Right atrium auricular region (tissue), 2 donors: ENCODE measurements around the gene CCNA2. TPM values are rescaled to one million over a fixed set of nuclear protein-coding genes. Genes with fewer than 3 reads are reported as not detected.

Experiments used
- DNase-seq: peaks from one replicate; pipeline ENCODE4 v3.0.0-alpha.2; 2019; ENCODE audit warnings: low spot score
- H3K27ac ChIP-seq, 2 donors: fragments of 200-600 bp; sonication (generic); 1 replicate in 1 of 2; 2 replicates in 1 of 2; pipeline ENCODE4 v1.5.1; 2016 to 2019
- H3K27me3 ChIP-seq, 2 donors: fragments of 200-600 bp; sonication (generic); one replicate each; pipeline versions ENCODE4 v1.5.1 to v1.6.0; 2017 to 2019
- H3K36me3 ChIP-seq: fragments of 200-600 bp; sonication (generic); one replicate; pipeline ENCODE4 v1.5.1; 2016
- H3K4me1 ChIP-seq, 2 donors: fragments of 200-600 bp; sonication (generic); one replicate each; pipeline versions ENCODE4 v1.5.1 to v1.6.0; 2017 to 2019
- H3K4me3 ChIP-seq, 2 donors: fragments of 200-600 bp; sonication (generic); 1 replicate in 1 of 2; 2 replicates in 1 of 2; pipeline ENCODE4 v1.5.1; 2017 to 2019; ENCODE audit warnings: mild to moderate bottlenecking in 1 of 2, moderate library complexity in 1 of 2
- H3K9me3 ChIP-seq, 2 donors: fragments of 200-600 bp; sonication (generic); one replicate each; pipeline ENCODE4 v1.5.1; 2019
- total RNA-seq, 2 donors: library from RNA; depleted of rRNA; stranded (reverse); fragments of >200 nt; gene quantifications; one replicate each; pipeline ENCODE4 v1.1.0, GENCODE V29; 2016
- TF ChIP-seq, protein P1 (sequence below), 2 donors: fragments of 200-600 bp; sonication (generic); IDR thresholded peaks; one replicate each; pipeline ENCODE4 v1.5.1; 2019; ENCODE audit warnings: antibody characterized with exemption in 2 of 2

Gene CCNA2
- total RNA-seq, 2 donors from 2014 or later, result 0.51 to 1.3 TPM

- Histone ChIP-seq H3K4me1 (peaks cover 0 to 10% of the 10 kb centered on the region in 2 donors), H3K9me3 (no peaks in the 10 kb centered on the region), H3K27ac (no peak overlapping the region), H3K4me3 (no peak overlapping the region), H3K36me3 (no peaks in the 10 kb centered on the region), H3K27me3 (no peaks in the 10 kb centered on the region)
- TF ChIP-seq, protein P1, sequence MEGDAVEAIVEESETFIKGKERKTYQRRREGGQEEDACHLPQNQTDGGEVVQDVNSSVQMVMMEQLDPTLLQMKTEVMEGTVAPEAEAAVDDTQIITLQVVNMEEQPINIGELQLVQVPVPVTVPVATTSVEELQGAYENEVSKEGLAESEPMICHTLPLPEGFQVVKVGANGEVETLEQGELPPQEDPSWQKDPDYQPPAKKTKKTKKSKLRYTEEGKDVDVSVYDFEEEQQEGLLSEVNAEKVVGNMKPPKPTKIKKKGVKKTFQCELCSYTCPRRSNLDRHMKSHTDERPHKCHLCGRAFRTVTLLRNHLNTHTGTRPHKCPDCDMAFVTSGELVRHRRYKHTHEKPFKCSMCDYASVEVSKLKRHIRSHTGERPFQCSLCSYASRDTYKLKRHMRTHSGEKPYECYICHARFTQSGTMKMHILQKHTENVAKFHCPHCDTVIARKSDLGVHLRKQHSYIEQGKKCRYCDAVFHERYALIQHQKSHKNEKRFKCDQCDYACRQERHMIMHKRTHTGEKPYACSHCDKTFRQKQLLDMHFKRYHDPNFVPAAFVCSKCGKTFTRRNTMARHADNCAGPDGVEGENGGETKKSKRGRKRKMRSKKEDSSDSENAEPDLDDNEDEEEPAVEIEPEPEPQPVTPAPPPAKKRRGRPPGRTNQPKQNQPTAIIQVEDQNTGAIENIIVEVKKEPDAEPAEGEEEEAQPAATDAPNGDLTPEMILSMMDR (IDR thresholded peaks at IDR 0.05), result no peak
- DNase-seq, result no peak
These were observed 38.7 kb downstream of the CCNA2 start for GRCh38 chr4:121784975-121785374.

- no peak overlapping the region for H3K27ac ChIP-seq
These were observed 39.3 kb downstream of the CCNA2 start for GRCh38 chr4:121784401-121784800.

GRCh38 chr4:121783210-121783609 is 40.5 kb downstream of the CCNA2 start:
- no peaks in the 10 kb centered on the region for H3K27me3 ChIP-seq
- H3K27ac ChIP-seq, result no peak overlapping the region
- TF ChIP-seq, protein P1 (IDR thresholded peaks at IDR 0.05), result no peak
- no peaks in the 10 kb centered on the region for H3K9me3 ChIP-seq
- DNase-seq, result no peak
- H3K4me1 ChIP-seq, result peaks cover 0 to 10% of the 10 kb centered on the region in 2 donors
- H3K4me3 ChIP-seq, result no peak overlapping the region
- H3K36me3 ChIP-seq, result no peaks in the 10 kb centered on the region

More at GRCh38 chr4:121784401-121784800, 39.3 kb downstream of the CCNA2 start:
- H3K4me1 ChIP-seq, result peaks cover 0 to 10% of the 10 kb centered on the region in 2 donors
- H3K27me3 ChIP-seq, result no peaks in the 10 kb centered on the region
- no peak overlapping the region for H3K4me3 ChIP-seq
- TF ChIP-seq, protein P1 (IDR thresholded peaks at IDR 0.05), result no peak
- H3K9me3 ChIP-seq, result no peaks in the 10 kb centered on the region
- H3K36me3 ChIP-seq, result no peaks in the 10 kb centered on the region
- DNase-seq, result no peak

GRCh38 chr4:121778991-121779628 is 44.6 kb downstream of the CCNA2 start:
- Histone ChIP-seq H3K4me1 (no peaks in the 10 kb centered on the region), H3K4me3 (no peak overlapping the region), H3K27ac (no peak overlapping the region), H3K36me3 (no peaks in the 10 kb centered on the region), H3K9me3 (no peaks in the 10 kb centered on the region), H3K27me3 (no peaks in the 10 kb centered on the region)
- TF ChIP-seq, protein P1 (IDR thresholded peaks at IDR 0.05), result no peak
- no peak for DNase-seq

DNA sequence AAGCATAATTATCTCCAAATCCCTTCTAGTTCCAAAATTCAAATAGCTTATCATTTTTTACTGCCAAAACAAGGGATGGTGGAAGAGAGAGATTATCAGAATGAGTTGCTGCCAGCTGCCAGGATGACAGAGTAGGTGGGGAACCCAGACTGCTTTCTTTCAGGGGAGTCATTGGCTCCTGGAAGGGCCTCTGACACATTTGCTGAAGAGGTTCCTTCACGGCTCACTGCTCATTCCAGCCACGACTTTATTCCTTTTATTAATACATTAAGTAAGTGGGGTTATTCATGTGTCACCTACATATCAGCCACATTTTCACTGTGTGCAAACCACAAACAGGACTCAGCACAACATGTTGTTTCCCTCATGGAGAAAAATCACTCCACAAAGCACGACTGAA is 46.1 kb downstream of the CCNA2 start:
- no peak overlapping the region for H3K27ac ChIP-seq
- no peaks in the 10 kb centered on the region for H3K9me3 ChIP-seq
- DNase-seq, result no peak
- TF ChIP-seq, protein P1 (IDR thresholded peaks at IDR 0.05), result no peak
- H3K4me3 ChIP-seq, result no peak overlapping the region
- H3K4me1 ChIP-seq, result no peaks in the 10 kb centered on the region
- no peaks in the 10 kb centered on the region for H3K27me3 ChIP-seq
- no peaks in the 10 kb centered on the region for H3K36me3 ChIP-seq
